Stimulated activated CD8-positive, alpha-beta memory T cell treated with anti-CD3 and anti-CD28 coated beads, Interleukin-15, amount 100 ng/mL, for 48 hours (primary cell): Measurements from ENCODE around the gene HERC3.
"Not testable (repeated sequence)": the region's sequence is repeated elsewhere in the genome, so short reads cannot be mapped to it uniquely, and the experiment has no call there.

ENCODE experiments used
- DNase-seq, 2 donors: peaks; one replicate each; pipeline ENCODE4 v3.0.0-alpha.2; 2020; ENCODE audit warnings: low read depth in 2 of 2

HERC3 gene

DNA sequence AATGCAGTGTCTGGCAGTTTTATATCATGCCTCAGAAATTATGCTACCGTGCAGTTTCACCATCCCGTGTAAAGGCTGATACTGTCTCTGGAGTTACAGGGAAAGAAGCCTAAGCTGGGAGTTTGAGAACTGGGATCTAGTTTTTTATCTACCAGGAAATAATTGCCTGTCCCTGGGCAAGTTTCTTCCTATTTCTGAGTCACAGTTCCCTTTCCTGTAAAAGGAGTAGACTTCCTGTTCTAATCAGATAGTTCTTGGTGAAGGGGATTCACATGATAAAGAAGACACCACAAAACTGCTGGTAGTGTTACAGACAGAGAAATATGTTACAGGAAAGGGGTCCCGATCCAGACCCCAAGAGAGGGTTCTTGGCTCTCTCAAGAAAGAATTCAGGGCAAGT lies 17.1 kb downstream of the HERC3 start:
- DNase-seq = no peak

DNA sequence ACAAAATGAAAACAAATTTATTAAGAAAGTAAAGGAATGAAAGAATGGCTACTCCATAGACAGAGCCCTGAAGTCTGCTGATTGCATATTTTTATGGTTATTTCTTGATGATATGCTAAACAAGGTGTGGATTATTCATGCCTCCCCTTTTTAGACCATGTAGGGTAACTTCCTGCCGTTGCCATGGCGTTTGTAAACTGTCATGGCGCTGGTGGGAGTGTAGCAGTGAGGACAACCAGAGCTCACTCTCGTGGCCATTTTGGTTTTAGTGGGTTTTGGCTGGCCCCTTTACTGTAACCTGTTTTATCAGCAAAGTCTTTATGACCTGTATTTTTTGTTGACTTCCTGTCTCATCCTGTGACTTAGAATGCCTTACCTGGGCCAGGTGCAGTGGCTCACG lies 17.5 kb downstream of the HERC3 start:
- DNase-seq = not testable (repeated sequence)

DNA sequence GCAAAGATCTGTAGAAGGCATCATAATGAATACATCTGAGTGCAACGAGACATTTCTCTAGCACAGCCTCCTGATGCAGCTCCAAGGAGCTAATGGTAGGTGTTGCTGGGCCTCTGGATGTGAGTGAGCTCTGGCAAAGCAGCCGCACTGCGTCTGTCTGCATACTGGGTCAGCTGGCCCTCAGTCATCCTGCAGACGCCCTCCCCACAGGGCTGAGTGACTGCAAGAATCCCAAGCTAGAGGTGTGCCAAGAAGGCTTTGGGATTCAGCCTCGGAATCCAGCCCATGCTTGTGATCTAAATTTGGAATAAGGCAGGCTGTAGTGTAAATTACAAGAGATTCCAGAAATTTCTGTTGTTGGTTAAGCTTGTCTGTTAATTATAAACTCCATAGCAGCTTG lies 18.5 kb downstream of the HERC3 start:
- no peak for DNase-seq

DNA sequence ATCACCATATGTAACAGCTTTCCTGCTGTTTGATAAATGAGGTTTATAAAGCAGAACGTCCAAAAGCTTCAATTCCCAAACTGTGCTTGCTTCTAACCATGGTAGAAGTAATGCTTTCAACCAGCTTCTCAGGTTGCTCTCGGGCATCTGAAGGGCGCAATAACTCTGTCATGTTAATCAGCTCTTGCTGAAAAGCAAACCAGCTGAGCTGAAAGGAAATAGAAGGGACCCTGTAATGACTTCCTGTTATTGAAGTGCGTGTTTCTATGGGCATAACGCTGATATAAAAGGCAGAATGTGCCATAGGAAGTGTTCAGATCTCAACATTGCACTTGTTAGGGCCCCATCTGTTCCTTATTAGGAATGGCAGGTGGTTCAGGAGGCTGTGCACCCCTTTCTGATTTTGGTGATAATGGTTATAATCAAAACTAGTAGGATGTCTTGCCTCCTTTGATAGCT lies 21.2 kb downstream of the HERC3 start:
- no peak for DNase-seq

DNA sequence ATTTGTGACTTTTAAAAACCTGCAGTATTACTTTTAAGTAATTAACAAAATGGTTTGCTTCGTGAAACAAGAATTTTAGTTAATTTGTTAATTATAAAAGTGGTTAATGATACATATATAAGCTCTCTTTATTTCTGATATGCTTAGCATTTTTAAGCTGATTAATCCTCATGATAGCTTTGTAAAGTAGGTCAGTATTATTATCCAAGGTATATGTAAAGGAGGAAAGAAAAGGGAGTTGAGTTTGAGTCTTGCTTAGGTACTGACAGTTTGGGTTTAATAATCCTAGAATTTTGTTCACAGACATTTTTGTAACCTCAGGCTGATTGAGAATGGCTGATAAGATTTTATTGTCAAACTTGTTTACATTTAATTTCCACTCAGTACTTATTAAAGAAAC lies 21.8 kb downstream of the HERC3 start:
- no peak for DNase-seq

DNA sequence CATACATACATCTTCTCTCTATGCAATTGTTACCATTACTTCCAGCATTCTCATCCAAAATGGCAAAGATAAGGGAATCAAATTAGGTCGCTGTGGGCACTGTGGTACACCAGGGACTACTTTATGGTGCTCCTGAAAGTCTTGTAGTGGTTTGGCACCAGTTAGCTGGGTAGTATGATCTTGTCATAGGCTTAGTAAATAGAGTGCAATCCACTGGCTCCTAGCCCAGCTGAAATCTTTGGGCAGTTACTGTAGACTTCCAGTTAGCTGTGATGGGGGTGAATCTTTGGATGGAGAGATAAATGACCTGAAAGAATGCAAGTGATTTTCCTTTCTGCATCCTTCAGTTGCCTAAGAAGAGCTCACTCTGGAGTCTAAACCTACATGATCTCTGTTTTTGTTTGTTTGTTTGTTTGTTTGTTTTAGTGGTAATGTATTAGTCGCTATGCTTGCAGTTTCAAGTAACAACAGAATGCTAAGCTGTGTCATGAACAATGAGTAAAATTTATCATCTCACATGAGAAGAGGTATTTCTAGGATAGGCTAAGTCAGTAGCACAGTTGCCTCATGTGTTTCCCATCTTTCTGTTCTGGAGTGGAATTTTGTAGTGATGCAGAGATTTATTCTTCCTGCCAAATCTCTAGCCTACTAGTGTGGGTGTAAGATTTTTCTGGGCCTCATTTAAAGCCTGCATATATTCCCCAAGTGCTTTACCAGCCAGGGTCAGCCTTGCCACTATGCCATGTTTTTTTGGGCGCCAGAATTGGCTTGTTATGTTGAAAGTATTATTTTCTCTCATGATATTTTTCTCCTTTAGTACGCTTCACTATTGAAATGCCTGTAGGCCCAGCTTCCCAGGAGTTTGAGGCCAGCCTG lies 24.2 kb downstream of the HERC3 start:
- no peak for DNase-seq

DNA sequence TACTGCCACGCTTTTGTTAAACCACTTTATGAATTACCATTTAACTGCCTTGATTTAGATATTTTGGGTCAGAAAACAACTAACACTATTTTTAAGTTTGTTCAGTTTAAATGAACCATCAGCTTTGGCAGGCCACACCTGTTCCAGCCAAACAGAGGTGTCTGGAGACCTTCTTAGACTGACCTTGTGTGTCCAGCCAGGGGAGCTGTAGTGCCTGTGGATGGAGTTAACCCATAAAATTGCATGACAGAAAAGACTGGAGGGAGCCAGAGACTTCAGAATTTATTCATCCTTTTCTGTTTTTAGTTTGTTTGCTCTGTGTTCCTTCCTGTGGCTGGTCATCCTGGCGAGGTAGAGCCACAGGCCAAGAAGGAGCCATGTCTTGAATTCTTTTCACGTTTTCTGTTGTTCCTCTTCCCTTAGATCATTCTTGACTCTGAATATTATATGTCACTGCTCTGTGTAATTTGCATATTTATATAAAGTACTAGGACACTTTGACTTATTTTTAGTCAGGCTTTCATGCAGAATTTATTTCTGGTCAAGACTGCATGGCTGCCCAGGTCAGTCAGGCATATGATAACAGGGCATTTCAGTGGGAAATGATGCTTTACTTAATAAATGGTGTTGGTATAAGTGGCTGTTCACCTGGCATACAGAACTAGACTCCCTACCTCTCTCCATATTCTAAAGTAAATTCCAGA lies 26.7 kb downstream of the HERC3 start:
- no peak for DNase-seq

DNA sequence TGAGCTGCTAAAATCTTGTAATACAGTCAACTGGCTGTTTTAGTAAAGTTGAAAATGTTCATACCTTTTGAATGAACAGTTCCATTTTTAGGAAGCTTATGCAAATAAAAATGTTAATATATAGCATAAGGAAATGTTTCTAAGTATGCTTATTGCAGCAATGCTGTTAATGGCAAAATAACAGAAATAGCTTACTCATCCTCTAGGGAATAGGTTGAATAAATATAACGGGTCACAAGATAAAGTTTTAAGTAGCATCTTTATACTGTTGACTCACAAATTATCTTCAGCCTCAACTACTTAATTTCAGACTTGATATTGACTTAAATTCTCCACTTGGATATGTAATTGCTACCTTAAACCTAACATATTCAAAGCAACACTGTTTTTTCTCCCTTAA lies 27.7 kb downstream of the HERC3 start:
- no peak for DNase-seq

DNA sequence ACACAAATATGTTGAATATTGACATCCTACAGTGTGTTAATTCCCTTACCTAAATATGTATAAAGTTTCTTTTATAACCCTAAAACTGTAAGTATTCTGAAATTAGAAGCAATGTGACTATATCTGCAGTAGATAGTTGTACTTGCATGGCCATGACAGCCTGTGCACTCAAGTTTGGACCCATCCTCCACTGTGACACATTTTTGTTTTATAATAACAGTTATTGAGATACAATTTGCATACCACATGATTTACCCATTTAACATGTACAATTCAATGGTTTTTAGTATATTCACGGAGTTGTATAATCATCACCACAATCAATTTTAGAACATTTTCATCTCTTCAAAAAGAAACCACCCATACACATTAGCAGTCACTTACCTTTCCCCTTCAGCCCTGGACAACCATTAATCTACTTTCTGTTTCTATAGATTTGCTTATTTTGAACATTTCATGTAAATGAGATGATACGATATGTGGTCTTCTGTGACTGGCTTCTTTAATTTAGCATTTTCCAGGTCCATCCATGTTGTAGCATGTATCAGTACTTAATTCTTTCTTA lies 29.6 kb downstream of the HERC3 start:
- no peak for DNase-seq

DNA sequence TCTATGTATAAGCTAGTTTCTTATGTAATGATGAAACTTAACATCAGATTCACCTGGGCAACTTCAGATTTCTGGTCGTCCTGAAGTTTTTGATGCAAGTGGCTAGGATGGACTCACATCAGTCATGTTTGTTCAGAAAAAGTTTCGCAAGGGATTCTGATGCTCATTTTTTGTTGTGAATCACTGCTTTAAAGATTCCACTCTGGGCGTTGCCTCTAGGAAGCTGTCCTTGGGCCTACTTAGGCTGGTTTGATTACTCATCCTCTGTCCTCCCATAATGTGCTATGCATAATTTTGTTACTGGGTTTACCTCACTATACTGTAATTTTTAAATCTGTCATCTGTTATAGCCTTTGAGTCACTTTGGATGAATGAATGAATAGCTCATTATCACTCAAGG lies 30.8 kb downstream of the HERC3 start:
- DNase-seq = no peak

DNA sequence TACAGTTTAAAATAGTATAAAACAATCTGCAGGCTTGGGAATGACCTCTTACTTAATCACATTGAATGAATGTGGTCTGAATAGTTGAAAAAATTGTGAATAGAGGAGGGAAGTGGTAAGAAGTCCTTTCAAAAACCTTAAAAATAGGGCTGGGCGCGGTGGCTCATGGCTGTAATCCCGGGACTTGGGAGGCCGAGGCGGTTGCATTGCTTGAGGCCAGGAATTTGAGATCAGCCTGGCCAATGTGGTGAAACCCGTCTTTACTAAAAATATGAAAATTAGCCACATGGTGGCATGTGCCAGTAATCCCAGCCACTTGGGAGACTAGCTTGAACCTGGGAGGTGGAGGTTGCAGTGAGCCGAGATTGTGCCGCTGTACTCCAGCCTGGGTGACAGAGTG lies 36.5 kb downstream of the HERC3 start:
- no peak for DNase-seq

DNA sequence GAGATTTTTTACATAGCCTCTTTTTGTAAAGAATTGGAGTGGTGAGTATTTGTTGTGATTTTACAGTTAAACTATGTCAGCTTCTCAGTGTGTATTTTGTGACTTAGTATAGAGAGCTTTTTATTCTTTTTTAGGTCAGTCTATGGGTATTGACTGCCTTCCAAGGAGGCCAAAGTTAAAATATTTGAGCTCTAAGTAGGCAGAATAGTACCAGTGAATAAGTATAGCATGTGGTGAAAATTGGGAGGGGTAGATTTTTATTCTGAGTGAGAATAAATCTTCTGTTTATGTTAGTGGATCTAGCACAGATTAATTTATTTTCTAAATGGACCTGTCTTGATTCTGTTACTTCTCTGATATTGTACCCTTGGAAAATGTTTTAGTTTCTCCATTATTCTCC lies 37.5 kb downstream of the HERC3 start:
- DNase-seq = no peak

DNA sequence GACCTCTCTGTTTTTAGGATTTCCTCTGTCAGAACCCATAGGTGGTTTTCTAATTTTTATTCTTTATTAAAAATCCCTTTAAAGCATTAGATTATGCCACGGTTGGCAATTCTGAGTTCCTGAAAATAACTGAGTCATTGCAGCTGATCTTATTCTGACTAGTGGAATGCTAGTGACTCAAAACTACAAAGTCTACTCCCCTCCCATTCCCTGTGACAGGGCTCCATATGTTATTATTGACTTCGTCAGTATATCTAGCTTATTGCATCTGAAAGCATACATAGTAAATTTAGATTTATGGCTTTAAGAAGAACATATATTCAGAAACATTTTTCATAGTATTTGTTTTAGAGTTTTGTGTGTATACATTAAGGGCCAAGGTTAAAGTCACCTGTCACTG lies 38.5 kb downstream of the HERC3 start:
- DNase-seq = no peak

DNA sequence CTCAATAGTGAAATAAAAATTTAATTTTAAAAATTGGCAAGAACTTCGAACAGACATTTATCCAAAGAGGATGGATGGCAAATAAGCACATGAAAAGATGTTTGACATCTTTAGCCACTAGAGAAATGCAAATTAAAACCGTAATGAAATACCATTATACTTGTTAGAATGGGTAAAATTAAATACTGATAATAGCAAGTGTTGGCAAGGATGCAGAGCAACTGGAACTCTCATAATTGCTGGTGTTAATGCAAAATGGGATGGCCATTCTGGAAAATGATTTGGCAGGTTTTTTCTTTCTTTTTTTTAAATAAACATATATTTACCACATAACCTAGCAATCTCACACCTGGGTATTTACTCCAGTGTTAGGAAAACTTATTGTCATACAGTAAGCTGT lies 51.7 kb downstream of the HERC3 start:
- DNase-seq = no peak

DNA sequence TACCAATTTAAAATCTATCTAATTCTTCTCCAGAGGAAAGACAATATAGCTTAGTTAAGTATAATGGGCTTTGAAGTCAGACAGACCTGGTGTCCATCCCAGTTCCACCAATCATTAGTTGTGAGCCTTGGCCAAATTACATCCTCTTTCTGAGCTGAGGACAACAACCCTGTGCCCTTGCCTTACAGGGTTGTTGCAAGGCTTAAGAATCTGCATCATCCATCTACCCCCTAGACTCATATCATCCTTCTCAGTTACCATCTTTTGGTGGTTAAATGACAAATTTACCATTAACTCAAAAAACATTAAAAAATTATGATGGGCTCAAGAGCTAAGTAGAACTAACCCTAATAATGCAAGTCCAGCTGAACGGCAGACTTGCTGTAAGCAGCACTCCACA lies 53.7 kb downstream of the HERC3 start:
- no peak for DNase-seq

DNA sequence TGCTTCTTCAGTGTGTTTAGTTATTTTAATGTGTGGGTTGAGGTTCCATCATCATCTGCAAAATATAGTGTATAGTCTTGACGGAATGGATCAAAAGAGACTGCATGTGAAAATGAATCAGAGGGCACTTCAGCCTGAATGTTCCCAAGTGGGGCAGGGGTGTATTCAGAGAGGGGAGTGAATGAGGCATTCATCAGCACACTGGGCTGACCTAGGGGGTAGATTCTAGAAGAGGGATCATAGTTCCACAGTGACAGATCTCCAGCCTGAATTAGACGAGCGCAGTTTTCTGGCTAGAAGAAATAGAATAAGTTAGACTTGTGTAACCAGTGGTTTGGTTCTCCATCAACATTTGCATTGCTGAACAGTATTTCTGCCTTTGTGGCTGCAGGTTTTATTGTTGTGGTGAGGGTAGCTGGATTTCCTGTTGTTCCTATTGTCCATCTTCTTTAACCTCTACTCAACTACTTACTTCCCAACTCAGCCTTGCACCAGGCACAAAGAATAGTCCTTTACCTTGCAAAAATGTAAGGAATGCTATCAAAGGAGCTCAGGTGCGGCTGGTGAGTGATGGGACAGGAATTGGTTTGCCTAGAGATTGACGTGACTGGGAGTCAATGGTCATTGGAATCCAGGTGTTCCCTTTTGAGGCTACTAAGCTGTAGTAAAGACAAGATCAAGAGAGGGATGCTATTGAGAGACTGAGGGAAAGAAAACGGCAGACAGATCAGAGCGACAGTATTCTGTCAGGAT lies 54.4 kb downstream of the HERC3 start:
- no peak for DNase-seq

DNA sequence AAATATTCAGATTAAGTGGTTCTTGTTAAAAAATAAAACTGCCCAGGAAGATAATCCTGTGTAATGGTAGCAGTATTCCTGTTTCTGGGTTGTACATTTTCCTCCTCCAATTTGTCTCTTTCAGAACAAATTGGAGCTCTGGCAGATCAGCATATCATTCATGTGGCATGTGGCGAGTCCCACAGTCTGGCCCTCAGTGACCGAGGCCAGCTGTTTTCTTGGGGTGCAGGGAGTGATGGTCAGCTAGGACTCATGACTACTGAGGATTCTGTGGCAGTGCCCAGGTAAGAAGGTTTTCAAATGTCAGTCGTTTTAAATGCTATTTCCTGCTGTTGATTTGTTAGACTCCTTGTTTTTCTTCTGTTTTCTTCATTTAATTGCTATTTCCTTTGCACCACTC lies 57.4 kb downstream of the HERC3 start:
- no peak for DNase-seq

DNA sequence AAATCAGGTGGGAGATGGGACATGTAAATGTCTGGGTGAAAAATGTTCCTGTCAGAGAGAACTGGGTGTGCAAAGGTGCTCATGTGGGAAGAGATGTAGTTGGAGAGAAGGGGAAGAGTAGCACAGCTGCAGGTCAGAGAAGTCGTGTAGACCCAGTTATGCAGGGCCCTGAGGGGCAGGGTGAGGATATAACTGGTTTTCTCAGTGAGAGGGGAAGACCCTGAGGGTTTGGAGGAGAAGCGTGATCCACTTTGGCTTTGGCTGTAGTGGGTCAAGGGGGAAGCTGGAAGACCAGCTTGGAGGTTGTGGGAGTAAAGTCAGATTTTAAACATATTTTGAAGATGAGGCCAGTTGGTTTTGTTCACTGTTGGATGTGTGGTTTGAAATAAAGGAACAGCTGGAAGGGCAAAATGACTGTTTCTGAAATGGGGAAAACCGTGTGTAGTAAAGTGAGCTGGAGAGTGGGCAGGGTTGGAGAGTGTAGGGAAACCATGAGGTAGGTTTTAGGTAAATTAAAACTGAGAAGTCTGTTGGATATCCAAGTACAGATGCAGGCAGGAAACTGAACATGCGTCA lies 61.2 kb downstream of the HERC3 start:
- no peak for DNase-seq

DNA sequence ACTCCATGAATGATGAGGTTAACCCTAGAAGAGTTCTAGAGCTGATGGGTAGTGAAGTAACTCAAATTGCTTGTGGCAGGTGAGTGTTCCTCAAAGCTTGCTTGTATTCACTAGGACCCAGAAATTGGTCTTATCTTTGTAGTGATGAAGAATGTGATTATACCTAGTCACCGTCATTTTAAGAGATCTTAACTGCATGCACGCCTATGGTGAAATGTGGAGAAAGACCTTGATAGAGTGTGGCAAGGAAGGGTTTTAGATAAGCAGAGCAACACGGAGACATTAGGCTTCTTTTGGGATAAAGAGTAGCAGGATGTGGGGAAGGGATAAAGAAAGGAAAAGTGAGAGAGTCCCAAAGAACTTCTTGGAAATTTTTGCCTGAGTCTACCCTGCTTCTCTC lies 62.9 kb downstream of the HERC3 start:
- no peak for DNase-seq

DNA sequence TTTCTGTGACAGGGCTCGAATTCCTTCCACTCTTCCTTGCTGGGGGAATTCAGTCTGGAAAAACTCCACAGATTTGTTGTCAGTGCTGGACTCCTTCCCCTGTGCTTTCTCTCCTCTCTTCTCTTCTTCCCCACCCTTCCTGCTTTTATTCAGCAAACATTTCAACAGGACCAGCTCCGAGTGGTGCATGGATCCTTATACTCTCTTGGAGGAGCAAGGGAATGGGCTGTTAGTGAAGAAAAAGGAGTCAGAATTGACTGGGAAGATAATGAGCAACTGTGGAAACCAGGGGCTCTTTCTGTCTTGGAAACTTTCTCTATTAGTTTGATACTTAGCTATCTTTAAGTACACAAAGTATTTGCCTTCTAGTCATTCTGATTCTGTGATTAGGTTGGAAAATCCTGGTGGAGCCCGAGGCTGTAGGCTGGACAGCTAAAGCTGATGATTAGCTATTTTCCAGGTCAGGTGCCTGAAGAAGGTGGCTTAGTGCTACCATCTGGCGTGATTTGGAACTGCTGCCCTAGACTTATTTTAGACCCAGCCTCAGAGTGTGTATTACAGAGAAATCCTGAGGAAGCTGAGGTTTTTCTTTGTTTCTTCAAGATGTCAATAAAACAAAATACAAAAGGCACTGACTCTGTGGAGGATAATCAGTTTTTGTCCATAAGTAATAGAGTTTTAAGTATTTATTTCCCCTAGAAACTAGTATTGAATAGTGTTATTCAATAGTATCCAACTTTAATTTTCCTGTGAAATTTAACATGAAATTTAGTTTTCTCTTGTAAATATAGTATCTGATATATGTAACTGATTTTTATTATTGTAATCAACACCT lies 67.0 kb downstream of the HERC3 start:
- DNase-seq = no peak

DNA sequence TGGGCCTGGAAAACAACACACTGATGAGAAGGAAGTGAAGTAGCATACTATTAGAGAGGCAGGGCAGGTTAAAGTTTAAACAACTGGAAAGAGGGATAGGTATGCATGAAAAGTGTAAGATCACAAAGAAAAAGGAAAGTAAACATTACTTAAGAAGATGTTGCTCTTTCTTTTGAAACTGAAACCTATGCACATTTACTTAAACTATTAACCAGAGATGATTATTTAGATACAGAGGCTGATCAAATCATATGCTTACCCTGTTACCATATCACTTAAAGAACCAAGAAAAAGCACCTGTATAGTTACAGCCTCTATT lies 67.6 kb downstream of the HERC3 start:
- DNase-seq = no peak
